Lower lobe of right lung (tissue), 2 donors: ENCODE data around the gene KCNIP3. TPM values are rescaled to one million over a fixed set of nuclear protein-coding genes. Genes with fewer than 3 reads are reported as not detected.
"Not testable (repeated sequence)": the region's sequence is repeated elsewhere in the genome, so short reads cannot be mapped to it uniquely, and the experiment has no call there.

Experiments used
- ATAC-seq, 2 donors: fragments of 200-7000 bp; cut with Tn5 transposase; one replicate each; pipeline ENCODE4 v1.9.1; 2020 to 2022; ENCODE audit warnings: mild to moderate bottlenecking in 2 of 2, moderate library complexity in 2 of 2
- DNase-seq: peaks from one replicate; pipeline ENCODE4 v3.0.0-alpha.2; 2020
- H3K27ac ChIP-seq: fragments of 200-600 bp; one replicate; pipeline ENCODE4 v1.8.0; 2022
- H3K27me3 ChIP-seq: fragments of 200-600 bp; one replicate; pipeline ENCODE4 v1.8.0; 2022; ENCODE audit warnings: low read depth
- H3K36me3 ChIP-seq: fragments of 200-600 bp; one replicate; pipeline ENCODE4 v1.8.0; 2022; ENCODE audit warnings: mild to moderate bottlenecking
- H3K4me1 ChIP-seq: fragments of 200-600 bp; one replicate; pipeline ENCODE4 v1.8.0; 2022
- H3K4me3 ChIP-seq: fragments of 200-600 bp; one replicate; pipeline ENCODE4 v1.8.0; 2022; ENCODE audit warnings: mild to moderate bottlenecking
- H3K9me3 ChIP-seq: fragments of 200-600 bp; one replicate; pipeline ENCODE4 v1.8.0; 2022
- CTCF ChIP-seq: fragments of 200-600 bp; IDR thresholded peaks from one replicate; pipeline ENCODE4 v1.8.0; 2022; ENCODE audit warnings: antibody characterized with exemption, mild to moderate bottlenecking
- intact Hi-C: fragments of 100-400 bp; cut with DNase I; formaldehyde crosslinking; loops from one replicate; pipeline ENCODE4 v1.11.0; 2022
- total RNA-seq: library from RNA; stranded (reverse); fragmentation: NEBNext Ultra II Directional; extraction: Animal tissue kit (Norgen Biotek cat#: 25700); gene quantifications from one replicate; pipeline ENCODE4 v1.2.1, GENCODE V29; 2021
- donor health status: DM: no; HTN: yes; CAD: no; lungs with severe emphysema.

KCNIP3 gene
- total RNA-seq, 1 donor from 2014 or later, result 2.6 TPM

- Histone ChIP-seq H3K9me3 (no peaks in the 10 kb centered on the region), H3K36me3 (no peaks in the 10 kb centered on the region), H3K4me1 (no peaks in the 10 kb centered on the region), H3K4me3 (no peak overlapping the region), H3K27me3 (no peaks in the 10 kb centered on the region), H3K27ac (no peak overlapping the region)
- DNase-seq (no peak), ATAC-seq (no peak)
- intact Hi-C loops, result no loop called here
- no peak for TF ChIP-seq CTCF
These were observed 56.0 kb downstream of the KCNIP3 start for GRCh38 chr2:95353055-95353575.

GRCh38 chr2:95353613-95354468 is 56.7 kb downstream of the KCNIP3 start:
- Histone ChIP-seq H3K27ac (no peak overlapping the region), H3K4me1 (no peaks in the 10 kb centered on the region), H3K36me3 (no peaks in the 10 kb centered on the region), H3K27me3 (no peaks in the 10 kb centered on the region), H3K4me3 (no peak overlapping the region), H3K9me3 (no peaks in the 10 kb centered on the region)
- no peak for DNase-seq
- intact Hi-C loops, result no loop called here
- no peak for TF ChIP-seq CTCF
- ATAC-seq, result no peak

GRCh38 chr2:95354469-95354901 is 57.3 kb downstream of the KCNIP3 start:
- Histone ChIP-seq H3K36me3 (no peaks in the 10 kb centered on the region), H3K4me3 (no peak overlapping the region), H3K9me3 (no peaks in the 10 kb centered on the region), H3K27me3 (no peaks in the 10 kb centered on the region), H3K4me1 (no peaks in the 10 kb centered on the region), H3K27ac (no peak overlapping the region)
- intact Hi-C loops, result no loop called here
- ATAC-seq (no peak), DNase-seq (no peak)
- TF ChIP-seq CTCF, result no peak

GRCh38 chr2:95354925-95355324 is 57.8 kb downstream of the KCNIP3 start:
- intact Hi-C loops, result no loop called here
- TF ChIP-seq CTCF, result no peak
- Histone ChIP-seq H3K36me3 (no peaks in the 10 kb centered on the region), H3K27ac (no peak overlapping the region), H3K9me3 (no peaks in the 10 kb centered on the region), H3K4me3 (no peak overlapping the region), H3K4me1 (no peaks in the 10 kb centered on the region), H3K27me3 (no peaks in the 10 kb centered on the region)
- DNase-seq (no peak), ATAC-seq (no peak)

- H3K27ac ChIP-seq, H3K4me1 ChIP-seq, H3K36me3 ChIP-seq, H3K9me3 ChIP-seq, H3K27me3 ChIP-seq, intact Hi-C loops, H3K4me3 ChIP-seq, DNase-seq, ATAC-seq: not testable (repeated sequence)
These were observed 58.3 kb downstream of the KCNIP3 start for GRCh38 chr2:95355486-95355885.
